Measurements from ENCODE around the gene JMJD8. TPM values are rescaled to one million over a fixed set of nuclear protein-coding genes. Genes with fewer than 3 reads are reported as not detected.

Gene JMJD8
- total RNA-seq, 1 donor from 2014 or later, result 47.0 TPM

- H3K4me1 Mint-ChIP-seq, result peaks cover 37% of the 10 kb centered on the region
- ChIA-PET POLR2A (interaction anchor here (1.0 to 1.2 kb wide), 2 partner anchors 79 to 115 kb away, joined by 3 read pairs; partner anchors contain the start of genes ANTKMT and CAPN15), CTCF (no interaction called here)
- ATAC-seq (ENCODE audit: low read depth), result peak; percentile 35
- no peaks in the 10 kb centered on the region for H3K27me3 Mint-ChIP-seq
- peak overlapping the region; percentile 46 for H3K27ac Mint-ChIP-seq
- peak overlapping the region; percentile 71 for H3K4me3 Mint-ChIP-seq
- no peaks in the 10 kb centered on the region for H3K36me3 Mint-ChIP-seq (ENCODE audit: low read depth)
- DNase-seq, result peak; percentile 44
- TF ChIP-seq, protein P1, sequence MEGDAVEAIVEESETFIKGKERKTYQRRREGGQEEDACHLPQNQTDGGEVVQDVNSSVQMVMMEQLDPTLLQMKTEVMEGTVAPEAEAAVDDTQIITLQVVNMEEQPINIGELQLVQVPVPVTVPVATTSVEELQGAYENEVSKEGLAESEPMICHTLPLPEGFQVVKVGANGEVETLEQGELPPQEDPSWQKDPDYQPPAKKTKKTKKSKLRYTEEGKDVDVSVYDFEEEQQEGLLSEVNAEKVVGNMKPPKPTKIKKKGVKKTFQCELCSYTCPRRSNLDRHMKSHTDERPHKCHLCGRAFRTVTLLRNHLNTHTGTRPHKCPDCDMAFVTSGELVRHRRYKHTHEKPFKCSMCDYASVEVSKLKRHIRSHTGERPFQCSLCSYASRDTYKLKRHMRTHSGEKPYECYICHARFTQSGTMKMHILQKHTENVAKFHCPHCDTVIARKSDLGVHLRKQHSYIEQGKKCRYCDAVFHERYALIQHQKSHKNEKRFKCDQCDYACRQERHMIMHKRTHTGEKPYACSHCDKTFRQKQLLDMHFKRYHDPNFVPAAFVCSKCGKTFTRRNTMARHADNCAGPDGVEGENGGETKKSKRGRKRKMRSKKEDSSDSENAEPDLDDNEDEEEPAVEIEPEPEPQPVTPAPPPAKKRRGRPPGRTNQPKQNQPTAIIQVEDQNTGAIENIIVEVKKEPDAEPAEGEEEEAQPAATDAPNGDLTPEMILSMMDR (IDR thresholded peaks at IDR 0.05), result no peak
- H3K9me3 Mint-ChIP-seq, result no peaks in the 10 kb centered on the region
- intact Hi-C loops (cut with micrococcal nuclease), result no loop called here
Measured at GRCh38 chr16:642189-643049, 41.7 kb downstream of the JMJD8 start.

- H3K4me1 Mint-ChIP-seq, result peaks cover 35% of the 10 kb centered on the region
- ChIA-PET CTCF (no interaction called here), POLR2A (interaction anchor here (1.0 to 1.2 kb wide), 2 partner anchors 80 to 115 kb away, joined by 3 read pairs; partner anchors contain the start of genes ANTKMT and CAPN15)
- no peaks in the 10 kb centered on the region for H3K27me3 Mint-ChIP-seq
- no peaks in the 10 kb centered on the region for H3K9me3 Mint-ChIP-seq
- TF ChIP-seq, protein P1 (IDR thresholded peaks at IDR 0.05), result no peak
- H3K27ac Mint-ChIP-seq, result no peak within 1 kb of the TSS
- peak within 1 kb of the TSS; percentile 71 for H3K4me3 Mint-ChIP-seq
- ATAC-seq (ENCODE audit: low read depth) (peak; percentile 43), DNase-seq (peak; percentile 78)
- intact Hi-C loops (cut with micrococcal nuclease), result no loop called here
- peaks cover 3% of the 10 kb centered on the region for H3K36me3 Mint-ChIP-seq (ENCODE audit: low read depth)
Measured at GRCh38 chr16:641326-642188, 42.6 kb downstream of the JMJD8 start, which contains the start of gene MCRIP2. Gene MCRIP2, plus strand, starts transcription at chr16:641828. Its CDS starts 164 bp downstream, at chr16:641992.

DNA sequence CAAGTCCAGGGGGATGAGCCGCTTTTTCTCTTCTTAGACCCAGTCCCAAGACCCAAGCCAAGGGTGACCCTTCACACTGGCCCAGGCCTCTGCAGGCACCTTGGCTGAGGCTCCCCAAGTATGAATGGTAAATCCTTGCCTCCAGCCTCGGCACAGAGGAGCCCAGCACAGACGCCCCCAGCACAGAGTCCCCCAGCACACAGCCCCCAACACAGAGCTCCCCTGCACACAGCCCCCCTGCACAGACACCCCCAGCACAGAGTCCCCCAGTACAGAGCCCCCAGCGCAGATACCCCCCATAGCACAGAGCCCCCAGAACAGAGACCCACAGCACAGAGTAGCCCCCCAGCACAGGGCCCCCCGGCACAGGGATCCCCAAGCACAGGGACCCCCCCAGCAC, 43.5 kb downstream of the JMJD8 start:
- intact Hi-C loops (cut with micrococcal nuclease), result no loop called here
- no peak overlapping the region for H3K27ac Mint-ChIP-seq
- ATAC-seq (ENCODE audit: low read depth), result no peak
- H3K9me3 Mint-ChIP-seq, result no peaks in the 10 kb centered on the region
- peak overlapping the region; percentile 4 for H3K4me3 Mint-ChIP-seq
- TF ChIP-seq, protein P1 (IDR thresholded peaks at IDR 0.05), result no peak
- POLR2A ChIA-PET, result interaction anchor here (0.7 to 1.1 kb wide), 3 partner anchors 19 to 239 kb away, joined by 5 to 9 read pairs (median 6); partner anchors contain the start of gene DECR2
- no peak for DNase-seq
- CTCF ChIA-PET, result no interaction called here
- peaks cover 38% of the 10 kb centered on the region for H3K4me1 Mint-ChIP-seq
- no peaks in the 10 kb centered on the region for H3K27me3 Mint-ChIP-seq
- H3K36me3 Mint-ChIP-seq (ENCODE audit: low read depth), result peaks cover 6% of the 10 kb centered on the region

GRCh38 chr16:638836-639235, 45.3 kb downstream of the JMJD8 start:
- intact Hi-C loops (cut with micrococcal nuclease), result no loop called here
- Mint-ChIP-seq H3K27me3 (no peaks in the 10 kb centered on the region), H3K4me1 (peaks cover 36% of the 10 kb centered on the region), H3K9me3 (no peaks in the 10 kb centered on the region), H3K27ac (peak overlapping the region; percentile 53), H3K4me3 (peak overlapping the region; percentile 11), H3K36me3 (ENCODE audit: low read depth) (peaks cover 6% of the 10 kb centered on the region)
- TF ChIP-seq, protein P1 (IDR thresholded peaks at IDR 0.05), result no peak
- DNase-seq (no peak), ATAC-seq (ENCODE audit: low read depth) (no peak)
- ChIA-PET POLR2A (no interaction called here), CTCF (no interaction called here)

Data from activated B cell treated with CpG ODN at 0.5 μM for 24 hours (primary cell).